ENCODE data around the gene BSPRY.
"Not testable (repeated sequence)": the region's sequence is repeated elsewhere in the genome, so short reads cannot be mapped to it uniquely, and the experiment has no call there.

Gene BSPRY

DNA sequence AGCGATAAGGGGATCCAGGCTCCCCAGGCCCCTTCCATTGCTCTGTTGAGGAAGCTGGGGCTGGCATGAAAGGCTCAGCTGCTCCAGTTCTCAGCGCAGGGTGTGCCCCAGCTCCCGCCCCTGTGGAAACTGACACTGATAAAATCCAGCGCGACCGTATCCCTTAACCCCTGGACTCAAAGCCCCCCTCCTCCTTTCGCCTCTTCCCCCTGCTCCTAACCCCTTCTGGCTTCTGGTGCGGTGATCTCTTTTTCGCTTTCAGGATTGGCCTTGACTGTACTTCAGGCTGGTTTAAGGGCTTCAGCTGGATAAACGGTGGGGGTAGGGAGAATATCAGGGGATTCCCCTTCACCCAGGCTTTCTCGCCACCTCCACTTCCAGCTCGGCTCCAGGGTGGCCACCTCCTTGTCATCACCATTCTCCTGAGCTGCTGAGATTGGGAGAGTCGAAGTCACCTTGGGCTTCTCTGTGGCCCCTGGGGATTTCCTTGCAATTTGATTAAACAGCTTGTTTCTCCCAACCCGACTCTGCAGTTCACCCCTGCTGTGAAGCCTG is 843 bp downstream of the BSPRY start:
- in situ Hi-C loops (cut with MboI; ENCODE audit: low sequenced_read_pairs) = no loop called here
- peak overlapping the region; percentile 29 for H3K4me3 ChIP-seq
- no peak for DNase-seq (ENCODE audit: low spot score in 2 of 2)
- H3K36me3 ChIP-seq (replicated peaks) = no peaks in the 10 kb centered on the region
- H3K27me3 ChIP-seq (ENCODE audit: low read depth) = peaks cover 45% of the 10 kb centered on the region
- H3K4me1 ChIP-seq = no peaks in the 10 kb centered on the region
- H3K9me3 ChIP-seq = no peaks in the 10 kb centered on the region

DNA sequence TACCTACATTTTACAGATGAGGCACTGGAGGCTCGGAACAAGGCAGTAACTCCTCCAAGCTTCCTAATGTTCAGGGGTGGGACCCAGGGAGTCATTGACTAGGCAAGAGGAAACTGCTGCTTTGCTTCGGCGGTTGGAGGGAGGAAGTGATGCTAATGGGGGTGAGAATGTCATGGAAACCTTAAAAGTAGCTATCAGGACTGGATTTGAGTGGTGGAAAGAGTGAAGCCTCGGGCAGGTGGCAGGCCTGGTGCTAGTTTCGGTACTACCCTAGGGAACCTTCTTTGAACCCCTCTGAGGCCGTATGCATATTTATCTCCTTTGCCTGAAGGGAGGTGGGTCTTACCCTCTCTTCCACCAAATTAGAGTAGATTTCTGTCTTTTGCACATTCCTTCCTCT is 1.6 kb downstream of the BSPRY start:
- DNase-seq (ENCODE audit: low spot score in 2 of 2) = no peak
- no peaks in the 10 kb centered on the region for H3K36me3 ChIP-seq (replicated peaks)
- H3K9me3 ChIP-seq = no peaks in the 10 kb centered on the region
- in situ Hi-C loops (cut with MboI; ENCODE audit: low sequenced_read_pairs) = no loop called here
- peaks cover 45% of the 10 kb centered on the region for H3K27me3 ChIP-seq (ENCODE audit: low read depth)
- H3K4me1 ChIP-seq = no peaks in the 10 kb centered on the region
- H3K4me3 ChIP-seq = no peak overlapping the region

DNA sequence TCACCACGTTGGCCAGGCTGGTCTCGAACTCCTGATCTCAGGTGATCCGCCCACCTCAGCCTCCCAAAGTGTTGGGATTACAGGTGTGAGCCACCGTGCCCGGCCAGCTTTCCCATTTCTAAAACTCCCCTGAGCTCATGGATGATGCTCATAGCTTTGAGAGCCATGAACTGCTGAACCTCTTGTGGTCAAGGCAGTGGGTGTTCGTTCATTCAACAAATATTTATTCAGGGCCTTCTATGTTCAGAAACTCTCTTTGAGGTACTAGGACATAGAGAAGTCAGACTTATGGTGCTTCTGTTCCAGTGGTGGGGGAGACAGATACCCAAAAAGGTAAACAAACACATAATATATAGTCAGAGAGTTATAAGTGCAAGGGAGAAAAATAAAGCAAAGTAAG is 2.7 kb downstream of the BSPRY start:
- no peak for DNase-seq (ENCODE audit: low spot score in 2 of 2)
- H3K4me3 ChIP-seq = no peak overlapping the region
- no peaks in the 10 kb centered on the region for H3K36me3 ChIP-seq (replicated peaks)
- in situ Hi-C loops (cut with MboI; ENCODE audit: low sequenced_read_pairs) = no loop called here
- H3K4me1 ChIP-seq = no peaks in the 10 kb centered on the region
- H3K27me3 ChIP-seq (ENCODE audit: low read depth) = peaks cover 45% of the 10 kb centered on the region
- H3K9me3 ChIP-seq = no peaks in the 10 kb centered on the region

DNA sequence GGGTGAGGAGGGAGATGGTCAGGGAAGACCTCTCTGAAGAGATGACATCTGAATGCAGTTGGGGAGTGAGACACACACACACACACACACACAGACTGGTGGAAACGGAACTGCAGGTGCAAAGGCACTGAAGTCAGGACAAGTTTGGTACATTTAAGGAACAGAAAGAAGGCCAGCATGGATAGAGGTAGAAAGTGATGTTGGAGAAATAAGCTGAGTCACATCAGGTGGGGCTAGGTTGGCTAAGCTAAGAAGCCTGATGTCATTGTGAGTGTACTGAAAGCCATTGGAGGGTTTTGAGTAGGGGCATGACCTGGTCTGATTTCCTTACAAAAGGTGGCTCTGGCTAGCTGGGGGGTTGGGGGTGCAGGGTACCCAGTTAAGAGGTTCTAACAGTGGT is 3.1 kb downstream of the BSPRY start:
- Histone ChIP-seq H3K4me3 (no peak overlapping the region), H3K9me3 (no peaks in the 10 kb centered on the region), H3K4me1 (no peaks in the 10 kb centered on the region), H3K36me3 (replicated peaks) (no peaks in the 10 kb centered on the region), H3K27me3 (ENCODE audit: low read depth) (peaks cover 45% of the 10 kb centered on the region)
- in situ Hi-C loops (cut with MboI; ENCODE audit: low sequenced_read_pairs) = no loop called here
- DNase-seq (ENCODE audit: low spot score in 2 of 2) = no peak

- no peak for DNase-seq (ENCODE audit: low spot score in 2 of 2)
- Histone ChIP-seq H3K27me3 (ENCODE audit: low read depth) (peaks cover 25% of the 10 kb centered on the region), H3K4me3 (no peak overlapping the region), H3K4me1 (no peaks in the 10 kb centered on the region), H3K9me3 (no peaks in the 10 kb centered on the region), H3K36me3 (replicated peaks) (no peaks in the 10 kb centered on the region)
- in situ Hi-C loops (cut with MboI; ENCODE audit: low sequenced_read_pairs) = no loop called here
Observed at GRCh38 chr9:113355040-113355596, 5.8 kb downstream of the BSPRY start.

DNA sequence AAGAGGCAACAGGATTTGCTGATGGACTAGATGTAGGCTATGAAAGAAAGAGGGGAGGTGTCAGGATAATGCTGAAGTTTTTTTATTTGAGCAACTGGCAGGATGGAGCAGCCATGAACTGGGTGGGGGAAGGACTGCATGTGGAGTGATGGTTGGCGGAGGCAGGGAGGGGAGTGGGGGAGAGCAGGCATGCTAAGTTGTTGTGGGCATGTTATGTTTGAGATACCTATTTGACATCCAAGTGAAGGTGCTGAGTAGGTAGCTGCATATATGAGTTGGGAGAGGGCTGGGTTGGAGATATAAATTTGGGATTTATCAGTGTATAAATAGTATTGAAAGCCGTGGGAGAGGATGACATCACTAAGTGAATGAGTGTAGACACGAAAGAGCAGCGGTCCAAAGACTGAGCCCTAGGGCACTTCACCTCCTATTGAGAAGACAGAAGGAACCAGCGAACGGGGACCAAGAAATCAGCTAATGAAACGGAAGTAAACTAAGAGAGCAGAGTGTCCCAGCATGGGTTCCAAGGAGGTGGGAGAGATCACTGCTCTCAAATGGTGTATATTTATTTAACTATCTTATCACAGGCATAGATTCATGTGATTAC is 7.4 kb downstream of the BSPRY start:
- in situ Hi-C loops (cut with MboI; ENCODE audit: low sequenced_read_pairs) = no loop called here
- Histone ChIP-seq H3K27me3 (ENCODE audit: low read depth) (peaks cover 8% of the 10 kb centered on the region), H3K4me1 (no peaks in the 10 kb centered on the region), H3K36me3 (replicated peaks) (no peaks in the 10 kb centered on the region), H3K9me3 (no peaks in the 10 kb centered on the region), H3K4me3 (no peak overlapping the region)
- DNase-seq (ENCODE audit: low spot score in 2 of 2) = no peak

GRCh38 chr9:113359385-113359784 is 10.0 kb downstream of the BSPRY start:
- Histone ChIP-seq H3K4me3 (no peak overlapping the region), H3K4me1 (no peaks in the 10 kb centered on the region), H3K9me3 (no peaks in the 10 kb centered on the region), H3K27me3 (ENCODE audit: low read depth) (no peaks in the 10 kb centered on the region), H3K36me3 (replicated peaks) (no peaks in the 10 kb centered on the region)
- in situ Hi-C loops (cut with MboI; ENCODE audit: low sequenced_read_pairs) = no loop called here
- no peak for DNase-seq (ENCODE audit: low spot score in 2 of 2)

DNA sequence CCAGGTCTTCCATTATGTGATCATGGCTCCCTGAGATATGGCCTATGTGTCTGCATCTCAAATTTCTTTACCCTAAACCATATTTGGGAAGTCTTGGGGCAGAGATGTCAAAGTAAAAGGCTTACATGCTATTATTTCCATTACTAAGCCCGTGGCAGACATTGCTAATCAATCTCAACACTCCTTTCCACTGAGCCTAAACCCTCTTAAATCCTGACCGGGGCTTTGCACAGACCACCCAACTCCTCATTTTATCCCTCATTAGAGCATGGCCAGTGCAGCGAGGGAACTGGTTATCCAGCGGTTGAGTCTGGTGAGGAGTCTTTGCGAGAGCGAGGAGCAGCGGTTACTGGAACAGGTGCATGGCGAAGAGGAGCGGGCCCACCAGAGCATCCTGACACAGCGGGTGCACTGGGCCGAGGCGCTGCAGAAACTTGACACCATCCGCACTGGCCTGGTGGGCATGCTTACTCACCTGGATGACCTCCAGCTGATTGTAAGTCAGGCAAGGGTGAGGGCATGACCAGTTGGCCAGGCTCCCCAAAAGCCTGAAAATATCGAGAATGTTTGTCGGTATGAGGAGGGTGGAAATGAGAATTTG is 11.0 kb downstream of the BSPRY start:
- Histone ChIP-seq H3K27me3 (ENCODE audit: low read depth) (no peaks in the 10 kb centered on the region), H3K36me3 (replicated peaks) (no peaks in the 10 kb centered on the region), H3K9me3 (no peaks in the 10 kb centered on the region), H3K4me1 (no peaks in the 10 kb centered on the region), H3K4me3 (no peak overlapping the region)
- no peak for DNase-seq (ENCODE audit: low spot score in 2 of 2)
- in situ Hi-C loops (cut with MboI; ENCODE audit: low sequenced_read_pairs) = no loop called here

DNA sequence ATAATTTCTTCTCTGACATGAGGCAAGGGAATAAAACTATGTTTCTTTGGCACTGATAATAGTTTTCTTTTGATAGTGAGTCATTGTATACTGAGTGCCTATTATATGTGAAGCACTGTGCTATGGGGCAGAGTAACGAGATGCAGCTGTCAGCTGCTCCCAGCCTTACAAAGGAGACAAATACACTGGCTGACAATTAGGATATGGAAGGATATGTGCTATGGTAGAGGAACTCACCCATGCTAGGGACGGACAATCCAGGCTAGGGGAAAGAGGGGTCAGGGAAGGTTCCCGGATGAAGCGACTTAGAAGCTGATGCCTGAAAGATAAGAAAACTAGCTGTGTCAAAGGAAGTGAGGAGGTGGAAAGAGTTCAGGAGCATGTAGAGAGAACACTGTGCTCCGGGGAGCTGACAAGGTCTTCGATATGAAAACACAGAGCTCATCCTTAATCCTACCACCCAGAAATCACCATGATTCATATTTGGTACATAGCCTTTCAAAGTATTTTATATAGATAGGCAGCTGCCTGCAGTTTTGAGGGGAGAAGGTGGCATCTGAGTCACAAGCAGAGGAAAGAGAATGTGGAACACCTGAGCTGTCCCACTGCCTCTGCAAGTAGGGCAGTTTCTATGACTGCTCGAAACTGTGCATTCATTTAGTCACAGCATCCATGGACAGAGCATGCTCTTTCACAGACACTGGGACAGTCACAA is 12.1 kb downstream of the BSPRY start:
- no peak overlapping the region for H3K4me3 ChIP-seq
- DNase-seq (ENCODE audit: low spot score in 2 of 2) = no peak
- in situ Hi-C loops (cut with MboI; ENCODE audit: low sequenced_read_pairs) = no loop called here

DNA sequence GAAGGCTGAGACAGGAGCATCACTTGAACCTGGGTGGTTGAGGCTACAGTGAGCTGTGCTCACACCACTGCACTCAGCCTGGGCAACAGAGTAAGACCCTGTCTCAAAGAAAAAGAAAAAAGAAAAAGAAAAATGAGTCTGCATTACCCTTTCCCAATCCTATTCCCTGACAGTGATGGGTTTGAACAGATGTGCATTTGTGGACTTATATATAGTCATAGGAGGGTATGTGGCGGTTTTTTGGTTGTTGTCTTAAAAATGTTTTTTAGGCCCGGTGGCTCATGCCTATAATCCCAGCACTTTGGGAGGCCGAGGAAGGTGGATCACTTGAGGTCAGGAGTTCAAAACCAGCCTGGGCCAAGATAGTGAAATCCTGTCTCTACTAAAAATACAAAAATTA is 14.0 kb downstream of the BSPRY start:
- Histone ChIP-seq H3K27me3 (ENCODE audit: low read depth) (no peaks in the 10 kb centered on the region), H3K4me3 (no peak overlapping the region), H3K4me1 (no peaks in the 10 kb centered on the region), H3K36me3 (replicated peaks) (no peaks in the 10 kb centered on the region), H3K9me3 (no peaks in the 10 kb centered on the region)
- DNase-seq (ENCODE audit: low spot score in 2 of 2) = no peak
- in situ Hi-C loops (cut with MboI; ENCODE audit: low sequenced_read_pairs) = no loop called here

More for the DNA sequence above, 12.1 kb downstream of the BSPRY start:
- Histone ChIP-seq H3K36me3 (replicated peaks) (no peaks in the 10 kb centered on the region), H3K9me3 (no peaks in the 10 kb centered on the region), H3K4me1 (no peaks in the 10 kb centered on the region), H3K27me3 (ENCODE audit: low read depth) (no peaks in the 10 kb centered on the region)

DNA sequence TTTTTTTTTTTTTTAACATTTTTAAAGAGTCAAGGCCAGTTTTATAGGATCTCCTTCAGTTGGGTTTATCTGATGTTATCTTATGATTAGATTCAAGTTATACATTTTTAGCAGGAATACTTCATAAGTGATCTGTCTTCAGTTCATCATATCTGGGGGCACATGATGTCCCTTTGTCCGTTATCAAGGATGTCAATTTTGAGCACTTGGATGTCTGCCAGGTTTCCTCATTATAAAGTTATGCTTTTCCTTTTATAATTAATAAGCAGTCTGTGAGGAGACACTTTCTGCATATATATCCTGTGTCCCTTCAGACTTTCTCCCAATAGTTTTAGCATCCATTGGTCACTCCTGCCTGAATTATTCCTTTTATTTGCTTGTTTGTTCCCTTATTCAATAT is 15.6 kb downstream of the BSPRY start:
- in situ Hi-C loops (cut with MboI; ENCODE audit: low sequenced_read_pairs) = no loop called here

DNA sequence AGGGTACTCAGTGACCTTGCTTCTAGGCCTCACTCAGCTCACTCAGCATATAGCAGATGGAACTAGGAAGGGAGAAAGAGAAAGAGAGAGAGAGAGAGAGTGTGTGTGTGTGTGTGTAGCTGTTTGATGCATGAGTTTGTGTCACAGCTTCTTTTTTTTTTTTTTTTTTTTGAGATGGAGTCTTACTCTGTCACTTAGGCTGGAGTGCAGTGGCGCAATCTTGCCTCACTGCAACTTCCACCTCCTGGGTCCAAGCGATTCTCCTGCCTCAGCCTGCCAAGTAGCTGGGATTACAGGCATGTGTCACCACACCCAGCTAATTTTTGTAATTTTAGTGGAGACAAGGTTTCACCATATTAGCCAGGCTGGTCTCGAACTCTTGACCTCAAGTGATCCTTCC is 16.3 kb downstream of the BSPRY start:
- DNase-seq (ENCODE audit: low spot score in 2 of 2); H3K27me3 ChIP-seq (ENCODE audit: low read depth); H3K4me3 ChIP-seq; H3K9me3 ChIP-seq; in situ Hi-C loops (cut with MboI; ENCODE audit: low sequenced_read_pairs); H3K36me3 ChIP-seq (replicated peaks); H3K4me1 ChIP-seq: not testable (repeated sequence)

More for the DNA sequence above, 15.6 kb downstream of the BSPRY start:
- Histone ChIP-seq H3K9me3 (no peaks in the 10 kb centered on the region), H3K4me3 (no peak overlapping the region), H3K4me1 (no peaks in the 10 kb centered on the region), H3K27me3 (ENCODE audit: low read depth) (no peaks in the 10 kb centered on the region), H3K36me3 (replicated peaks) (no peaks in the 10 kb centered on the region)
- DNase-seq (ENCODE audit: low spot score in 2 of 2) = no peak

DNA sequence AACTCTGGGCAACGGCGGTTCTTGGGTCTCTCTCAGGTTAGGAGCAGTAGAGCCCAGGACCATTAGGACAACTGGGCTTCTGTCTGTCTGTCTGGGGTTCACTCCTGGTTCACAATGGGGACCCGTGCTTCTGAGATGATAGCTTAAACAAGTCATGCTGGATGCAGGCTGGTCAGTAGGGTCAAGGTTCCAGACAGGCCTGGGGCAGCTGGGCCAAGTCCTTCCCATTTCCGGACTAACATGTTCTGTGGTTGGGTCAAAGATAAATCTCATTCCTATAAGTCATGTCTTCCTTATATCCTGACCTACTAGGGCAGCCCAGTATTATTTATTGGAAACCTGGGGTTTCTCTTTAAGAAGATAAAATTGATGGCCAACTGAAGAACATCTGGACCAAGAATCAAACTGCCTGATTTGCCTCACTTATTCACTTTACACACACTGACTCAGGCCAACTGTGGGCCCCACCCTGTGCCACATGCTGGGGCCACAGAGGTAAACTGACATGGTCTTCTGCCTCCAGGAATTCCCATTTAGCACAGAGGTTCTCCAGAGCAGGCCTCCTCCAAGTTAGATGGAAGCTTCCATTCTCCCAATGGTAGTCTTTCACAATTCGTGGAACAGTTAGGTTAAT is 19.1 kb downstream of the BSPRY start:
- Histone ChIP-seq H3K9me3 (no peaks in the 10 kb centered on the region), H3K27me3 (ENCODE audit: low read depth) (no peaks in the 10 kb centered on the region), H3K4me3 (no peak overlapping the region), H3K4me1 (no peaks in the 10 kb centered on the region), H3K36me3 (replicated peaks) (peaks cover 5% of the 10 kb centered on the region)
- in situ Hi-C loops (cut with MboI; ENCODE audit: low sequenced_read_pairs) = no loop called here
- no peak for DNase-seq (ENCODE audit: low spot score in 2 of 2)
